KMS-11 (cell line): ENCODE results near the gene ITGB6.

ENCODE experiments used
- H2AFZ ChIP-seq: fragments of 200-600 bp; sonication (generic); 2 replicates; pipeline ENCODE4 v1.6.1; 2016; ENCODE audit warnings: antibody characterized with exemption, mixed run types, low read depth
- H3K27ac ChIP-seq: fragments of 200-600 bp; sonication (generic); 2 replicates; pipeline ENCODE4 v1.6.1; 2016; ENCODE audit warnings: mild to moderate bottlenecking, mixed run types
- H3K27me3 ChIP-seq: fragments of 200-600 bp; sonication (generic); 2 replicates; pipeline ENCODE4 v1.6.1; 2017; ENCODE audit warnings: mild to moderate bottlenecking, low read depth, mixed run types, moderate library complexity; ENCODE audit not compliant: insufficient read depth
- H3K36me3 ChIP-seq: fragments of 200-600 bp; sonication (generic); 2 replicates; pipeline ENCODE4 v1.6.1; 2017; ENCODE audit warnings: mild to moderate bottlenecking, mixed run types; ENCODE audit not compliant: insufficient read depth
- H3K4me1 ChIP-seq: fragments of 200-600 bp; sonication (generic); 2 replicates; pipeline ENCODE4 v1.6.1; 2016; ENCODE audit warnings: mild to moderate bottlenecking, low read depth, mixed run types; ENCODE audit not compliant: poor library complexity, severe bottlenecking
- H3K4me2 ChIP-seq: fragments of 200-600 bp; sonication (generic); 2 replicates; pipeline ENCODE4 v1.7.0; 2016; ENCODE audit warnings: mild to moderate bottlenecking, mixed run types
- H3K4me3 ChIP-seq: fragments of 200-600 bp; sonication (generic); IDR thresholded peaks from 2 replicates; pipeline ENCODE4 v1.6.1; 2017; ENCODE audit warnings: low read depth, low read length, mixed read lengths; ENCODE audit not compliant: insufficient read depth
- H3K79me2 ChIP-seq: fragments of 200-600 bp; sonication (generic); 2 replicates; pipeline ENCODE4 v1.6.1; 2016; ENCODE audit warnings: low read depth, mixed run types; ENCODE audit not compliant: insufficient read depth
- H3K9ac ChIP-seq: fragments of 200-600 bp; sonication (generic); 2 replicates; pipeline ENCODE4 v1.6.1; 2016; ENCODE audit warnings: mild to moderate bottlenecking, mixed run types
- H4K20me1 ChIP-seq: fragments of 200-600 bp; sonication (generic); 2 replicates; pipeline ENCODE4 v1.6.1; 2016; ENCODE audit warnings: mild to moderate bottlenecking, mixed run types; ENCODE audit not compliant: insufficient read depth
- TF ChIP-seq, protein P1 (sequence below): fragments of 200-600 bp; sonication (generic); conservative IDR thresholded peaks from 2 replicates; pipeline ENCODE4 v1.6.1; 2017; ENCODE audit warnings: low read depth, mild to moderate bottlenecking, antibody characterized with exemption, low read length, moderate library complexity, mixed read lengths

Gene ITGB6

DNA sequence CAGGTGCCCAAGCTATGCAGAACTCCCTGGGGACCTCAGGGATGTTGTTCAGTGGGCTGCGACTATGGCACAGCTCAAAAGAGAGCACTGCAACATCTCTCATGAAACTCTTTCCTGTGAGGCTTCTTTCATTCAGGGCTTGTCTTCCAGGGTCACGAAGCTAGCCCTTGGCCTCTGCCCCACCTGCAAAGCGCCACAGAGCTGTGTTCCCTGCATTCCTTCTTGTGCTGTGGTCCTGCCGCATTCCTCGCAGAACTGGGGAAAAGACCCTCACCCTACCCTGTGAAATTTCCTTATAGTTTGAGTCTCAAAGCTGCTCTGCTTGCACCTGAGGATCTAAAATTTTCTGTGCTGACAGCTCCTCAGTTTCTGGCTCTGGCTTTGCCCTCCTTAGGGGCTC, 26.3 kb upstream of the ITGB6 start:
- H3K4me1 ChIP-seq, result peaks cover 30% of the 10 kb centered on the region
- no peak overlapping the region for H3K4me3 ChIP-seq
- H4K20me1 ChIP-seq, result no peaks in the 10 kb centered on the region
- no peaks in the 10 kb centered on the region for H3K36me3 ChIP-seq
- TF ChIP-seq, protein P1, sequence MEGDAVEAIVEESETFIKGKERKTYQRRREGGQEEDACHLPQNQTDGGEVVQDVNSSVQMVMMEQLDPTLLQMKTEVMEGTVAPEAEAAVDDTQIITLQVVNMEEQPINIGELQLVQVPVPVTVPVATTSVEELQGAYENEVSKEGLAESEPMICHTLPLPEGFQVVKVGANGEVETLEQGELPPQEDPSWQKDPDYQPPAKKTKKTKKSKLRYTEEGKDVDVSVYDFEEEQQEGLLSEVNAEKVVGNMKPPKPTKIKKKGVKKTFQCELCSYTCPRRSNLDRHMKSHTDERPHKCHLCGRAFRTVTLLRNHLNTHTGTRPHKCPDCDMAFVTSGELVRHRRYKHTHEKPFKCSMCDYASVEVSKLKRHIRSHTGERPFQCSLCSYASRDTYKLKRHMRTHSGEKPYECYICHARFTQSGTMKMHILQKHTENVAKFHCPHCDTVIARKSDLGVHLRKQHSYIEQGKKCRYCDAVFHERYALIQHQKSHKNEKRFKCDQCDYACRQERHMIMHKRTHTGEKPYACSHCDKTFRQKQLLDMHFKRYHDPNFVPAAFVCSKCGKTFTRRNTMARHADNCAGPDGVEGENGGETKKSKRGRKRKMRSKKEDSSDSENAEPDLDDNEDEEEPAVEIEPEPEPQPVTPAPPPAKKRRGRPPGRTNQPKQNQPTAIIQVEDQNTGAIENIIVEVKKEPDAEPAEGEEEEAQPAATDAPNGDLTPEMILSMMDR, result no peak
- H2AFZ ChIP-seq, result no peak overlapping the region
- H3K79me2 ChIP-seq, result no peaks in the 10 kb centered on the region
- H3K9ac ChIP-seq, result no peak overlapping the region
- H3K27ac ChIP-seq, result no peak overlapping the region
- no peaks in the 10 kb centered on the region for H3K27me3 ChIP-seq
- no peak overlapping the region for H3K4me2 ChIP-seq

DNA sequence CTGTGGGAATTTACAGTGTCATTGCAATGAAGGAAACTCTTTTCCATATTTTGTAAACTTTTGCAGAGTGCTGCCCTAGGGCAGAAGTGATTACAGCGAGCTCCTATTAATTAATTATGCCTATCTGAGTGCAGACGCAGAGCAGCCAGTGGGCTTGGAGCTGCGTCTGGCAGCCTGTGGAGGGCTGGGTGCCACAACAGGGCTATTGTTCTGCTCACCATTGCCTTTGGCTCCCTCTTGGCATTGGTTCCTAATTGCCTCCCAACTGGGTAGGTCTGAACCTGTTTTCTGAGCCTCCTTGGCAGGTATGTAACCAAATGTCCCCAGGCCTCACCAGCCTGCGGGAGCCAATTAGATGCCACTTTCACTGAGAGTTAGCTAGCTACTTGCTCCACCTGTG, 25.6 kb upstream of the ITGB6 start:
- Histone ChIP-seq H3K4me3 (no peak overlapping the region), H3K27ac (no peak overlapping the region), H3K9ac (no peak overlapping the region), H3K79me2 (no peaks in the 10 kb centered on the region), H4K20me1 (no peaks in the 10 kb centered on the region), H3K4me1 (peaks cover 37% of the 10 kb centered on the region), H3K27me3 (no peaks in the 10 kb centered on the region), H2AFZ (no peak overlapping the region), H3K4me2 (no peak overlapping the region), H3K36me3 (no peaks in the 10 kb centered on the region)
- TF ChIP-seq, protein P1, result no peak

DNA sequence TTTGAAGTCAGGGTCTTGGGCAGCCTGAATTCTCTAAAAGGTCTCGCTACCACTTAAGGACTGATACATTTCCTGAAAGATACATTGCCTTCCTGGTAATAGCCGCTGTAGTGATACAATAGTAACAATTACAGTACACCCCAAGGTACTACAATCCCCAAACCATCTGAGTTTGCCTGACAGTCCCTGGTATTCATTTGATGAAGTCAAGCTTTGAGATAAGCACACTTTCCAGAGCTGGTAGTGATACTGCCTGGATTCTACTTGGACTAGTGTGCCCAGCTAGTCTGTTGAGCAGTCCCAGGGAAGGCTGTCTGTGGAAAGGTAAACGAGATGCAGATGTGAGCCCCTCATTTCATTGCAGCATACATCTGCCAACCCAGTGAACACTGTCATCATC, 24.4 kb upstream of the ITGB6 start:
- H3K4me2 ChIP-seq, result peak overlapping the region; percentile 38; the same call in 1 of the 2 replicates
- H4K20me1 ChIP-seq, result no peaks in the 10 kb centered on the region
- TF ChIP-seq, protein P1, result no peak
- no peaks in the 10 kb centered on the region for H3K27me3 ChIP-seq
- peaks cover 49% of the 10 kb centered on the region for H3K4me1 ChIP-seq
- peak overlapping the region; percentile 15; the same call in 1 of the 2 replicates for H3K27ac ChIP-seq
- no peaks in the 10 kb centered on the region for H3K36me3 ChIP-seq
- H3K4me3 ChIP-seq, result no peak overlapping the region
- H2AFZ ChIP-seq, result no peak overlapping the region
- H3K9ac ChIP-seq, result no peak overlapping the region
- no peaks in the 10 kb centered on the region for H3K79me2 ChIP-seq

DNA sequence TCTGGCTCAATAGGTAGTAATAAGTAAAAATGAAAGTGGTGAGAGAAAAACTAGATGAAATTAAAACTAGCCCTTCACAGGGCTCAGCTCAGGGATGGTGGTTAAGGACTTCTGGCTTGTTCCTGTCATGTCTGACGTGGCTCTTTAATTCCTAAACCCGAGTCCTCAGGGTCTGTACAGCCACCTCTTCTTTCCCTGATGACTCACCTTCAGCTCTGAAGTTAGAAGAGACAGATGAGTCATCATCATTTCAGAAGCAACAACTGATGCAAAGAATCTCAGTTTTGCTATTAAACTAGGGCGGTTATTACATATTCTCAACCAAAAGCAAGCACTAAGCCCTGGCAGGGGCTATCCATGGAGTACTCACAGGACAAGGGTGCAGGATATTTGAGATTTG, 24.0 kb upstream of the ITGB6 start:
- H3K79me2 ChIP-seq, result no peaks in the 10 kb centered on the region
- TF ChIP-seq, protein P1, result no peak
- no peaks in the 10 kb centered on the region for H3K36me3 ChIP-seq
- peak overlapping the region; percentile 38; the same call in 1 of the 2 replicates for H3K4me2 ChIP-seq
- H2AFZ ChIP-seq, result peak overlapping the region; percentile 5; the same call in 1 of the 2 replicates
- no peak overlapping the region for H3K4me3 ChIP-seq
- no peak overlapping the region for H3K9ac ChIP-seq
- no peaks in the 10 kb centered on the region for H4K20me1 ChIP-seq
- H3K4me1 ChIP-seq, result peaks cover 51% of the 10 kb centered on the region
- H3K27ac ChIP-seq, result peak overlapping the region; percentile 15; the same call in 1 of the 2 replicates
- no peaks in the 10 kb centered on the region for H3K27me3 ChIP-seq
